Right atrium auricular region (tissue), 2 donors: ENCODE data around the gene IGFBPL1. TPM values are rescaled to one million over a fixed set of nuclear protein-coding genes. Genes with fewer than 3 reads are reported as not detected.

ENCODE experiments used
- DNase-seq: peaks from one replicate; pipeline ENCODE4 v3.0.0-alpha.2; 2019; ENCODE audit warnings: low spot score
- H3K27ac ChIP-seq, 2 donors: fragments of 200-600 bp; sonication (generic); 1 replicate in 1 of 2; 2 replicates in 1 of 2; pipeline ENCODE4 v1.5.1; 2016 to 2019
- H3K27me3 ChIP-seq, 2 donors: fragments of 200-600 bp; sonication (generic); one replicate each; pipeline versions ENCODE4 v1.5.1 to v1.6.0; 2017 to 2019
- H3K36me3 ChIP-seq: fragments of 200-600 bp; sonication (generic); one replicate; pipeline ENCODE4 v1.5.1; 2016
- H3K4me1 ChIP-seq, 2 donors: fragments of 200-600 bp; sonication (generic); one replicate each; pipeline versions ENCODE4 v1.5.1 to v1.6.0; 2017 to 2019
- H3K4me3 ChIP-seq, 2 donors: fragments of 200-600 bp; sonication (generic); 1 replicate in 1 of 2; 2 replicates in 1 of 2; pipeline ENCODE4 v1.5.1; 2017 to 2019; ENCODE audit warnings: mild to moderate bottlenecking in 1 of 2, moderate library complexity in 1 of 2
- H3K9me3 ChIP-seq, 2 donors: fragments of 200-600 bp; sonication (generic); one replicate each; pipeline ENCODE4 v1.5.1; 2019
- total RNA-seq, 2 donors: library from RNA; depleted of rRNA; stranded (reverse); fragments of >200 nt; gene quantifications; one replicate each; pipeline ENCODE4 v1.1.0, GENCODE V29; 2016
- TF ChIP-seq, protein P1 (sequence below), 2 donors: fragments of 200-600 bp; sonication (generic); IDR thresholded peaks; one replicate each; pipeline ENCODE4 v1.5.1; 2019; ENCODE audit warnings: antibody characterized with exemption in 2 of 2

Gene IGFBPL1
- total RNA-seq, 2 donors from 2014 or later, result 1.3 to 2.8 TPM

DNA sequence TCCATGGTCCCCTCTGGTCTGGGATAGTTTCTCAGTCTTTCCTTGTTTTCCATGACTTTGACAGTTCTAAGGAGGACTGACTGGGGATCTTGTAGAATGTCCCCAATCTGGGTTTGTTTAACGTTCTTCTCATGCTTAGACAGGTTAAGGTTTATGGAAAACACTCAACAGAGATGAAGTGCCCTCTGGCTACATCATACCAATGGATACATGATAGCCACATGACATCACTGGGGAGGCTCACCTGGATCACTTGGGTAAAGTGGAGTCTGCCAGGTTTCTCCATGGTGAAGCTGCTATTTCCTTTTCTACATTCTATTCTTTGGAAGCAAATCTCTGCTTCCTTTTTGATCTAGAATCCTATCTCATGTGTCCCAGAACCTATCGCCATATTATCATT, 55.5 kb downstream of the IGFBPL1 start:
- TF ChIP-seq, protein P1, sequence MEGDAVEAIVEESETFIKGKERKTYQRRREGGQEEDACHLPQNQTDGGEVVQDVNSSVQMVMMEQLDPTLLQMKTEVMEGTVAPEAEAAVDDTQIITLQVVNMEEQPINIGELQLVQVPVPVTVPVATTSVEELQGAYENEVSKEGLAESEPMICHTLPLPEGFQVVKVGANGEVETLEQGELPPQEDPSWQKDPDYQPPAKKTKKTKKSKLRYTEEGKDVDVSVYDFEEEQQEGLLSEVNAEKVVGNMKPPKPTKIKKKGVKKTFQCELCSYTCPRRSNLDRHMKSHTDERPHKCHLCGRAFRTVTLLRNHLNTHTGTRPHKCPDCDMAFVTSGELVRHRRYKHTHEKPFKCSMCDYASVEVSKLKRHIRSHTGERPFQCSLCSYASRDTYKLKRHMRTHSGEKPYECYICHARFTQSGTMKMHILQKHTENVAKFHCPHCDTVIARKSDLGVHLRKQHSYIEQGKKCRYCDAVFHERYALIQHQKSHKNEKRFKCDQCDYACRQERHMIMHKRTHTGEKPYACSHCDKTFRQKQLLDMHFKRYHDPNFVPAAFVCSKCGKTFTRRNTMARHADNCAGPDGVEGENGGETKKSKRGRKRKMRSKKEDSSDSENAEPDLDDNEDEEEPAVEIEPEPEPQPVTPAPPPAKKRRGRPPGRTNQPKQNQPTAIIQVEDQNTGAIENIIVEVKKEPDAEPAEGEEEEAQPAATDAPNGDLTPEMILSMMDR (IDR thresholded peaks at IDR 0.05), result no peak
- no peak overlapping the region for H3K27ac ChIP-seq
- no peaks in the 10 kb centered on the region for H3K27me3 ChIP-seq
- no peaks in the 10 kb centered on the region for H3K9me3 ChIP-seq
- no peak overlapping the region for H3K4me3 ChIP-seq
- no peak for DNase-seq
- no peaks in the 10 kb centered on the region for H3K36me3 ChIP-seq
- no peaks in the 10 kb centered on the region for H3K4me1 ChIP-seq

DNA sequence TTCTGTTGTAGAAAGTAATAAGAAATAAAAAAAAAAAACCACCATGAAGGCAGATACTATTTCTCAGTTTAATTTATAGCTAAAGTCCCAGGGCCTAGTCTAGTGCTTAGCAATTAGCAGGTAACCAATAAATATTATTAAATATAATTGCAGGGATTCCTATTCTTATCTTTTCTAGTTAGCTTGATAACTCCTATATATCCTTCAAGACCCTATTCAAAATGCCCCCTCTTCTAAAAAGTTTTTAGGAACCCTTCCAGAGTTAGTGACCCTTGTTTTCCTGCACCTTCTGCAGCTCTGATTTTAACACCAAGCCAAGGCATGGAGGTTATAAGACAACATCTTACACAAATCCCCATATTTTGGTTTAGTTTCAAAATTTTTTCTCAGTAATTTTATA, 56.4 kb downstream of the IGFBPL1 start:
- Histone ChIP-seq H3K36me3 (no peaks in the 10 kb centered on the region), H3K27me3 (no peaks in the 10 kb centered on the region), H3K9me3 (no peaks in the 10 kb centered on the region)

DNA sequence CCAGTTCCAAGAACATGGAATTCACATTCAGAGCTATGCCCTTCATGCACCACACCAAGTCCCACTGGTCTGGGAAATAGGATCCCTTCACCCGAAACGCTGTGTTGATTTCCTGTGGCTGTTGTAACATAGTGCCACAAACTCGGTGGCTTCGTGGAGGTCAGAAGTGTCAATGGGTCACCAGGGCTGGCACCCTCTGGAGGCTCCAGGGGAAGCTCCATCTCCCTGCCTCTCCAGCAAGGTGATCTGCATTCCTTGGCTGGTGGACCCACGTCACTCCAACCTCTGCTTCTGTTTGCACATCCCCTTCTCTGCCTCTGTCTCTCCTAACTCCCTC, 60.7 kb downstream of the IGFBPL1 start:
- Histone ChIP-seq H3K36me3 (no peaks in the 10 kb centered on the region), H3K4me1 (peaks cover 0 to 8% of the 10 kb centered on the region in 2 donors), H3K9me3 (no peaks in the 10 kb centered on the region), H3K4me3 (no peak overlapping the region), H3K27me3 (no peaks in the 10 kb centered on the region), H3K27ac (no peak overlapping the region)
- TF ChIP-seq, protein P1 (IDR thresholded peaks at IDR 0.05), result no peak
- DNase-seq, result no peak

More for the DNA sequence above, 56.4 kb downstream of the IGFBPL1 start:
- TF ChIP-seq, protein P1 (IDR thresholded peaks at IDR 0.05), result no peak
- no peak overlapping the region for H3K27ac ChIP-seq
- no peak overlapping the region for H3K4me3 ChIP-seq
- H3K4me1 ChIP-seq, result peaks cover 0 to 5% of the 10 kb centered on the region in 2 donors
- no peak for DNase-seq

DNA sequence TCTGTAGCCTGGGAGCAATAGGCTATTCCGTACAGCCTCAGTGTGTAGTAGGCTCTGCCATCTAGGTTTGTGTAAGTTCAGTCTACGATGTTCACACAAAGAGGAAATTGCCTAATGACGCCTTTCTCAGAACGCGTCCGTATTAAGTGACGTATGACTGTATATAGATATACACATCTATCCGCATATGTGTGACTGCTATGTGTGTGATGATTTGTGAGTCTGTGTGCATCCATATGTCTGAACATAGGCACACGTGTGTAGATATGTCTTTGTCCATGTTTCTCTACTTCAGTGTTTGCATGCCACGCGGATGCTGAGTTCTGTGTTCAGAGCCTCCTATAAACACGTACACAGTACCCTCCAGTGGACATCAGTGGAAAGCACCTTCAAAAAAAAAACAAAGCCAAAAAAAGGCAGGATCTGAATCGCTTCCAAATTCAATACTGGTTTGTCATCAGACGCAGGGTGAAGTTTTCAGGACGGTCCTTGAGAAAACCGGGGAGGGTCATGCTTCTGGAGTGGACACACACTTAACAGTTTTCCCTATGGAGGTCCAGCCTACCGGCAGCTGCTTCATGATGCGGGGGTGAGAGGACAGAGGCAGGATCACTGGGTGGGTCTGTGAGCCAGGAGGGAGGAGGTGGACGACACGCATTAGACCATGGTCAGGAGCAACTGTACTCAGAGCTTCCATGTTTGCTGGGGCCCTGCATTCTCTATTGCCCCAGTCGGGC, 61.2 kb downstream of the IGFBPL1 start:
- Histone ChIP-seq H3K27me3 (no peaks in the 10 kb centered on the region), H3K27ac (no peak overlapping the region), H3K36me3 (no peaks in the 10 kb centered on the region), H3K4me1 (peaks cover 0 to 8% of the 10 kb centered on the region in 2 donors), H3K9me3 (no peaks in the 10 kb centered on the region), H3K4me3 (no peak overlapping the region)
- TF ChIP-seq, protein P1 (IDR thresholded peaks at IDR 0.05), result peak; percentile 37 to 75
- DNase-seq, result no peak

DNA sequence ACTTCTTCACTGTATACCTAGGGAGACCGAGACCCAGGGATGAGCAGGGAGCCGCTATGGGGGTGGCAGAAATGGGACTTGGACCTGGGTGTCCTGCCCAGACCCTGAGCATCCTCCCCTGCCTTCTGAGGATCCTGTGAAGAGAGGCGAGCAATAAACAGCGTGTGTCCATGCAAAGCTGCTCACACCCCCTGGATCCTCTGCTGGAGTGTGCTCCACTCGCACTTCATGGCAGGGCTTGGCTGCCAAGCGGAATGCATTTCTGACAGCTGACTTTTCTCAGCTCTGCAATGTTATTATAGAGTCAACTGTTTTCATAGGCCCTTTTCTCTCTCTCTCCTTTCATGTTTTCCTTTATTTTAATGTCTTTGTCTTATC, 62.8 kb downstream of the IGFBPL1 start:
- Histone ChIP-seq H3K4me1 (peaks cover 0 to 8% of the 10 kb centered on the region in 2 donors), H3K36me3 (no peaks in the 10 kb centered on the region), H3K4me3 (no peak overlapping the region), H3K27me3 (no peaks in the 10 kb centered on the region), H3K9me3 (no peaks in the 10 kb centered on the region), H3K27ac (no peak overlapping the region)
- no peak for DNase-seq
- TF ChIP-seq, protein P1 (IDR thresholded peaks at IDR 0.05), result no peak
